GM18951 (cell line): Measurements from ENCODE around the gene SEC14L5.

Experiments
- POLR2A ChIP-seq: IDR thresholded peaks from 4 replicates; pipeline ENCODE4 v1.6.1; 2011; ENCODE audit warnings: mild to moderate bottlenecking; ENCODE audit not compliant: insufficient read length, insufficient read depth; ENCODE audit errors: extremely low read depth
- in situ Hi-C: fragments of 300-500 bp; cut with MboI; formaldehyde crosslinking; loops from one replicate; pipeline ENCODE4 v1.12.0; 2022; ENCODE audit warnings: low sequenced_read_pairs, mixed read lengths, inconsistent platforms; ENCODE audit not compliant: unreplicated experiment

Gene SEC14L5

DNA sequence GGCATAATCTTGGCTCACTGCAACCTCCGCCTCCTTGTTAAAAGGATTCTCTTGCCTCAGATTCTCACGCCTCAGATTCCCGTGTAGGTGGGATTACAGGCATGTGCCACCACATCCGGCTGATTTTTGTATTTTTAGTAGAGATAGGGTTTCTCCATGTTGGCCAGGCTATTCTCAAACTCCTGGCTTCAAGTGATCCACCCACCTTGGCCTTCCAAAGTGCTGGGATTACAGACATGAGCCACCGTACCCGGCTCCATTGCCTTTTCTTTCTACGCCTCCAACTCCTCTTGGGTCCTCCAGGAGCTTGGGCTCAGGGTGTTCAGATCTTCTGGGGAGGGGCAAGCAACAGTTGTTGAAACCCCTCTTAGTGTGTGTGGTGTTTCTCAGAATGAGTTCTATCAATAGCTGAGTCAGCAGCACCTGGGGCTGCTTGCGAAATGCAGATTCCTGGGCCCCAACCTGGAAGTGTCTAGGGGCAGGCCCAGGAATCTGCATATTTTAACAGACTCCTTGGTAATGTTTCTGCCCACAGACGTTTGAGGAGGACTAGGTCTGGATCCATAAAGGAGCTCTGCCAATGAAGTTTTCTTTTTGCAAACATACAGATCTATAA, 31.4 kb downstream of the SEC14L5 start:
- in situ Hi-C loops = no loop called here
- no peak for TF ChIP-seq POLR2A

DNA sequence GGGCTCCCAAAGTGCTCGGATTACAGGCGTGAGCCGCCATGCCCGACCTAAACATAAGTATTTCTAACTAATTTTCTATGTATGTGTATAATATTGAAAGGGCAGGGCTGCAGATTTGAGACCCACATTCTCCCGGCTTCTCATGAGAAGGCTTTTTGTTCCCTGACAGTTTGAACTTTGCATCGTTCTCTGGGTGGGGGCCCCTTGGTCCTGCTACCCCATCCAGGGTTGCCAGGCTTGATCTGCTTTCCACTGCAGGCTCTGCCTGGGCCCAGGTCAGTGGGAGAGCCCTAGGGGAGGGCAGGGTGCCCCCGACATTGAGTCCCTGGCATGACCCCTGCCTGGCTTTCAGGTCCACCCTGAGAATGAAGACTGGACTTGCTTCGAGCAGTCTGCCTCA, 32.3 kb downstream of the SEC14L5 start:
- no peak for TF ChIP-seq POLR2A
- in situ Hi-C loops = no loop called here

DNA sequence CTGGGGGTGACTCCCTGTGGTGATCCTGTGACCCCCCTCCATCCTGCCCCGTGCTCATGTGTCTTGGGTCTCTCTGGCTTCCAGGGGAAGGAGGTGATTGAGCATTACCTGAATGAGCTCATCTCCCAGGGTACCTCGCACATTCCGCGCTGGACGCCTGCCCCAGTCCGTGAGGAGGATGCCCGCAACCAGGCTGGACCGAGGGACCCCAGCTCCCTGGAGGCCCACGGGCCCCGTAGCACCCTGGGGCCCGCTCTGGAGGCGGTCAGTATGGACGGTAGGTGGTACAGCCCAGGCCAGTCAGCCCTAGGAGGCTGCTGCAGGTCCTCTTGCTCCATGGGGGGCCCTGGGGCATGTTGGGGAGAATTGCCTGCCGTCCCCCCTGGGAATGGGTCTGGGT, 33.6 kb downstream of the SEC14L5 start:
- no peak for TF ChIP-seq POLR2A
- in situ Hi-C loops = no loop called here

DNA sequence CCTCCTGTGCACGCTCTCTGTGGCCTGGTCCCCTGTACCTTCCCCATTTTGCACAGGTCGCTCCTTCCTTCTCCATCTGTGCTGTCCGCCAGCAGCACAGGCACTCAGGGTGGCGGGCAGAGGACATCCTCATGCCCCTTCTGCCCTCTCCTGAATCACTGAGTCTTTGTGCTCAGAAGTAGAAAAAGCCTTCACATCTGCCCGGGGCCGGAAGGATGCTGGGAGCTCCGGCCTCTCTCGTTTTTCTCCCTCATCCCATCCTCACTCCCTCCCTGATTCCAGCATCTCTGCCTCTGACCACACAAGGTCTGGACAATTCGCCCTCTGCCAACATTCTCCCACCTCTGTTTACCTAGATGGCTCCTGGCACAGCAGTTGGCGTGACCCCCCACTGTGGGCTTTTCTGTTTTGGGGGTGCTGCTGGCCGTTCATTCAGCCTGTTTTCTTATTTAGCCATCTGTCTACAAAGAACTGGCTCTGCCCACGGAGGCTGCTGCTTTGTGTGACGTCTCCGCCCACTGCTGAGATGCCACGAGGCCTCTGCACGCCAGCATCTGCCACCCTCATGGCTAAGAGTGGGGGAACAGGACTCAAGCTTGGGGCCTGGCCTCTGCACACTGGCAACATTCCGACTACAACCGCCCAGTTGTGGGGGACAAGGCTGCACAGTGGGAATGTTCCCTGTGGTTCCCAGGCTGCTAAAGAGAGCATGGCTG, 36.7 kb downstream of the SEC14L5 start:
- in situ Hi-C loops = no loop called here
- no peak for TF ChIP-seq POLR2A

DNA sequence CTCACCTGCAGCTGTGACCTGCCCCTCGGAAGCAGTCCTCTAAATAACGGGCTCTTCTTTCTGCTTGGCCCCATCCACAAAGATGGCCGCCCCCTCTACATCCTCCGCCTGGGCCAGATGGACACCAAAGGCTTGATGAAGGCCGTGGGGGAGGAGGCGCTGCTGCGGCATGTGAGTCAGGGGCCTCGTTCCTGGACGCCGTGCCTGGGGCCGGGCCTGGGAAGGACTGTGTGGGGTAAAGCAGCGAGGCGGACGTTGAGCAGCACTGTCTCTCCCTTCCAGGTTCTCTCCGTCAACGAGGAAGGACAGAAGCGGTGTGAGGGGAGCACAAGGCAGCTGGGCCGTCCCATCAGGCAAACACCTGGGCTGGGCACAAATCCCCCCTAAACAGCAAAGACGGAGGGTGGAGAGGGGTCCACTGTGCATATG, 42.5 kb downstream of the SEC14L5 start:
- no peak for TF ChIP-seq POLR2A
- in situ Hi-C loops = no loop called here

DNA sequence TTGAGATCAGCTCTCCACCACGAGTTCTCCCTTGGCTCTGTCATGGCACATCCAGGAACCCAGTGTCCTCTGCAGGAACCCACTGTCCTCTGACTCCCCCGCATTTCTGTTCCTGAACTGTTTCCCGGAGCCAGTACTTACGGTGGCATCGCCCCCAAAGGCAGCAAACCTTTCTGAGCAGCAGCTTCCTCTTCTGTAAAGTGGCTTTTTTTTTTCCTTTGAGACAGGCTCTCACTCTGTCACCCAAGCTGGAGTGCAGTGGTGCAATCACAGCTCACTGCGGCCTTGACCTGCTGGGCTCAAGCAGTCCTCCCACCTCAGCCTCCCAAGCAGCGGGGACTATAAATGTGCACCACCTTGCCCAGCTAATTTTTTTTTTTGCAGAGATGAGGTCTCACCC, 43.4 kb downstream of the SEC14L5 start:
- no peak for TF ChIP-seq POLR2A
- in situ Hi-C loops = no loop called here

DNA sequence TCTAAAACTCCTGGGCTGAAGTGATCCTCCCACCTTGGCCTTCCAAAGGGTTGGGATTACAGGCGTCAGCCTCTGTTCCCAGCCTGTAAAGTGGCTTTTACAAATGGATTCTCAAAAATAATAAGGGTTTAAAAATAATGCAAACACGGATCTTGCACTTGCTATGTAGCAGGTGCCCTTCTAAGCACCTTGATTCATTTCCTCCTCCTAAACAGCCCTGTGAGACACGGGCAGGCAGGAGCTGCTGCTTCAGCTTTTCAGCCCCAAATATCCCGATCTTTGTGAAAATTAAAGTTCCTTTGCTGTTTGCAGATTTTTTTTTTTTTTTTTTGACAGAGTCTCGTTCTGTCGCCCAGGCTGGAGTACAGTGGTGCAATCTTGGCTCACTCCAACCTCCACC, 43.9 kb downstream of the SEC14L5 start:
- no peak for TF ChIP-seq POLR2A
- in situ Hi-C loops = no loop called here

DNA sequence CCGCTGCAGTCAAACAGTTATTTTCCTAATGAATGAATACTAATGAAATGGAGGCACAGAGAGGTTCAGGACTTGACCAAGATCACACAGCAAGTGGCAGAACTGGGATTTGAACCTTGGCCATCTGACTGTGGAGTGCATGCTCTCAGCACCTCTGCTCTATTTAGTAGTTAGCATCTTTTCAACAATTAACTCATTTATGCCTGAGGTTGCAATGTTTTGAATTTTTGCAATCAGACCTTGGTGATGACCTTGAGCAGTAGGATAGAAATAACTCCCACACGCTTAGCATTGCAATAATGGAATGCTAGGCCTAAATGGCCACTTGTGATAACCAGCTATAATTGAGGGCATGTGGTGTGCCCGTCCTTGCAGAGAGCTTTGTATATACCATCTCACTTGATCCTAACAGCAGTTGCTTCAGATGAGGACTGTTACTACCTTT, 44.6 kb downstream of the SEC14L5 start:
- in situ Hi-C loops = no loop called here
- TF ChIP-seq POLR2A = no peak

DNA sequence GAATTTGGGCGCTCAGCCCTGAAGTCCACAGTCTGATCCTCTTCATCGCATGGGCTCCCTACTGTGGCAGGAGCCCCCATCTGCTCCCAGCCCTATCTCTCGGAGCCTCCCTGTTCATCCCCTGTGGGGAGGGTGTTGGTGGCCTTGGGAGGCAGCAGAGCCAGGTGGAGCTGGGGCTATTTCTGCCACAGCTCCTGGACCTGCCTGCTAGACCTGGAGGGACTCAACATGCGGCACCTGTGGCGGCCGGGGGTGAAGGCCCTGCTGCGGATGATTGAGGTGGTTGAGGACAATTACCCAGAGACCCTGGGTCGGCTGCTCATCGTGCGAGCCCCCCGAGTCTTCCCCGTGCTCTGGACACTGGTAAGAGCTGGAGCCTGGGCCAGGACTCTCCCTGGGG, 45.1 kb downstream of the SEC14L5 start:
- in situ Hi-C loops = no loop called here
- TF ChIP-seq POLR2A = no peak

DNA sequence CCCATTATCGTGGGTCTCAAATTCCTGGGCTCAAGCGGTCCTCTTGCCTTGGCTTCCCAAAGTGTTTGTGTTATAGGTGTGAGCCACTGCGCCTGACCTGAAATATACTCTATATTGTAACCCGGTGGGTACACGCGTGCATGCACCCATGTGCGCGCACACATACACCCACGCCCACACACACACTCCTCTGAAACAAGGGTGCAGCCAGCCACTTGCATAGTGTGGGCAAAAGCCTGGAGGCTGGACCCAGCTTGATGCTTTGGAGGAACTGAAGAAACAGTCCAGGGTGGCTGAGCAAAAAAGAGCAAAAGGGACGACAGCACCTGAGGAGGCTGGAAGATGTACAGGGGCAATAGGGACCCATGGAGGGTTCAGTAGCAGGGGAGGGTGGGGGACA, 45.7 kb downstream of the SEC14L5 start:
- in situ Hi-C loops = no loop called here
- TF ChIP-seq POLR2A = no peak

DNA sequence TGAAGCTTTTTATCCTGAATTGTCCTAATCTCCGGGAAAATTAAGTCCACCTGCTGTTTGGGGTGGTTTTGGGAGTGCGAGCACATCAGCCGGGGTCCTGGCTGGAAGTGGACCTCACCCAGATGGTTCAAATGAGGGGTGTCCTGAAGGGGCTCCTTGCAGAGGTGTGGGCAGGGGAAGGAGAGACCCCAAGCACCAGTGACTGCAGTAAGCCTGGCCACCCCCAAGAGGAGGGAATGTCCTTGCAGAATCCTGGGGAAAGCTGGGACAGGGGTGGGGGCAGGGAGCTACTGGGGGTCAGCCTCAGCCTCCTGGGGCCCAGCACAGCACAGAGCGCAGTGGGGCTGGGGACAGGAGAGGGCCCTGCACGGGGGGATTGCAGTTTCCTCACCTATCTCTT, 46.2 kb downstream of the SEC14L5 start:
- no peak for TF ChIP-seq POLR2A
- in situ Hi-C loops = no loop called here

DNA sequence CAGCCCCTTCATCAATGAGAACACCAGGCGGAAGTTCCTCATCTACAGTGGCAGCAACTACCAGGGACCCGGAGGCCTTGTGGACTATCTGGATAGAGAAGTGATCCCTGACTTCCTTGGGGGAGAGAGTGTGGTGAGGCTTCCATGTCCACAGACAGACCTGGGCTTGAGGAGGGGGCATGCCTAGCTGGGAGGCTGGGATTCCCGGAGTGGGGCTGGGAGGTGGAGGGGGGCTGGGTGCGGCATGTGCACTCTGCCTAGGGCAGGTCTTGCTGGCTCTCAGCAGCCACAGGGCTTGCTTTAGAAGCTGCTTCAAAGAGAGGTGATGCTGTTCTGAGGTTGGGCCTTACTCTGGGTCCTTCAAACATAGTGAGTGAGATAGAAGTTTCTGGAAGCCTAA, 47.8 kb downstream of the SEC14L5 start:
- TF ChIP-seq POLR2A = no peak
- in situ Hi-C loops = no loop called here

DNA sequence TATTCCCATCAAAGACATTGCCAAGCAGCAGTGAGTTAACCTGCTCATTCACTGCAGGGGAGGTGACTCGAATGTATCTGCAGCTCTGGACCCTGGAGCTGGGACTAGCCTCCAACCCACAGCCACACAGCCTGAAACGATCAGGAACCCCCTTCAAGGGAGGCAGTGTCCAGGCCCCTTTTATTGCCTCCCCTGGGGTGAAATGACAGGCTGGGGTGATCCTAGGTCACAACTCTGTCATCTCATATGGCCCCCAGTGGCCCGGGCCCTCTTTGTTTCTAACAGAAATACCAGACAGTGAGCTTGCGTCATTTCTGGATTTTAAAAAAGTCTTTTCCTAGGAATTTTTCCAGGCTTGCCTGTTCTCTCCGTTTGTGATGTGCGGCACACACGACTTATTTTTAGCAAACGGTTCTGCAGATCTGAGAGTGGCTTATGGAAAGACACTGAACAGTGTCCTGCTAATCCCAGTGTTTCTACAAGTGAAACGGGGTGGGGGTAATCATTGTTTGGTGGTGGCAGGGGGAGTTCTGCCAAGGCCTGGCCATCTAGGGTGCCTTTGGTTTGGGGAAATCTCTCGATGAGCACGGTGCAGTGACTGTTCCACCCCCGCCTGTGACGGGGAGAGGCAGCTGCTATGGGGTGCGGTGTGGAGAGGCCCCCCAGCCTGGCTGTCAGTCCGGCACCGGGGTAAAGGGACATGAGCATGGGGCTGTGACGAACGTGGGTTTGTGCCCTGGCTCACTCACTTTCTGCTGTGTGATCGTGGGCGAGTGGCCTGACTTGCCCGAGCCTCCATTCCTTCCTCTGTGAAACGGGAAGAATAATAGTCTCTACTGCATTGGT, 48.4 kb downstream of the SEC14L5 start:
- in situ Hi-C loops = no loop called here
- no peak for TF ChIP-seq POLR2A
